HepG2 (cell line): ENCODE measurements around the gene ZBTB46. TPM values are rescaled to one million over a fixed set of nuclear protein-coding genes. Genes with fewer than 3 reads are reported as not detected.
A peak's percentile ranks its signal among the peaks of the same experiment; 100 is the strongest.

ENCODE experiments used
- ATAC-seq: fragments of 200-7000 bp; cut with Tn5 transposase; 3 replicates; pipeline ENCODE4 v1.9.1; 2020; ENCODE audit warnings: mild to moderate bottlenecking, moderate library complexity
- BruUV-seq: library from RNA; stranded (reverse); fragments of 400-500 nt; replicated peaks from 2 replicates; lab custom pipeline; 2021; lab: Mats Ljungman, UMichigan
- CTCF ChIA-PET: fragments of 300-600 bp; formaldehyde crosslinking; extraction: SDS; loops from one replicate; lab custom pipeline; 2021; ENCODE audit warnings: low total read pairs, inconsistent platforms, low intra/inter-chr PET ratio; lab: Yijun Ruan, JAX
- POLR2A ChIA-PET: fragments of 350-600 bp; sonication (Branson Sonifier 250); formaldehyde crosslinking; loops from one replicate; lab custom pipeline; 2020; ENCODE audit warnings: antibody characterized with exemption, inconsistent platforms; lab: Yijun Ruan, JAX
- DNase-seq: peaks from one replicate; pipeline ENCODE4 v3.0.0-alpha.2; 2015; ENCODE audit warnings: low spot score
- FAIRE-seq: peaks from 3 replicates; lab custom pipeline; 2011; peaks lifted over from hg19 to GRCh38; lab: Jason Lieb, UNC
- H2AFZ ChIP-seq: one replicate; pipeline ENCODE4 v1.6.1; 2011; ENCODE audit warnings: low read length, inconsistent platforms
- H3K27ac ChIP-seq: fragments of 300-600 bp; 3 replicates; pipeline ENCODE4 v1.8.0; 2011; ENCODE audit warnings: mixed run types, mild to moderate bottlenecking, mixed read lengths, low read length, inconsistent platforms; ENCODE audit not compliant: insufficient read depth; ENCODE audit errors: extremely low read length
- H3K27me3 ChIP-seq, 2 experiments: fragments of 200-600 bp in 1 of 2; 2 replicates in 1 of 2; 3 replicates in 1 of 2; pipeline versions ENCODE4 v1.6.0 to v1.8.0; 2011; ENCODE audit warnings: low read length in 2 of 2, mild to moderate bottlenecking in 2 of 2, moderate library complexity in 2 of 2, inconsistent platforms in 1 of 2; ENCODE audit not compliant: insufficient read depth in 2 of 2, control insufficient read depth in 1 of 2
- H3K36me3 ChIP-seq, 2 experiments: fragments of 200-600 bp in 1 of 2; replicated peaks in 1 of 2; 2 replicates in 1 of 2; 3 replicates in 1 of 2; pipeline versions ENCODE4 v1.5.1 to v1.8.0; 2011; ENCODE audit warnings: low read length in 2 of 2, inconsistent platforms in 1 of 2; ENCODE audit not compliant: insufficient read depth in 2 of 2, control insufficient read depth in 1 of 2
- H3K4me1 ChIP-seq: 2 replicates; pipeline ENCODE4 v1.5.1; 2012; ENCODE audit warnings: low read length, inconsistent platforms; ENCODE audit not compliant: insufficient read depth
- H3K4me2 ChIP-seq: 2 replicates; pipeline ENCODE4 v1.6.0; 2011; ENCODE audit warnings: low read depth, low read length, inconsistent platforms
- H3K4me3 ChIP-seq, 3 experiments: fragments of 200-600 bp in 1 of 3; sonication (generic), shearing (Covaris generic) in 1 of 3; replicated peaks in 1 of 3; 2 replicates each; pipeline ENCODE4 v1.5.1; 2011 to 2016; ENCODE audit warnings: low read length in 3 of 3, inconsistent platforms in 2 of 3, low read depth in 2 of 3, mild to moderate bottlenecking in 2 of 3, control low read depth in 1 of 3, mixed read lengths in 1 of 3; ENCODE audit not compliant: insufficient read depth in 1 of 3
- H3K79me2 ChIP-seq: one replicate; pipeline ENCODE4 v1.6.1; 2011; ENCODE audit warnings: low read length, inconsistent platforms; ENCODE audit not compliant: insufficient read depth
- H3K9ac ChIP-seq: 2 replicates; pipeline ENCODE4 v1.6.0; 2011; ENCODE audit warnings: mild to moderate bottlenecking, low read depth, low read length, inconsistent platforms; ENCODE audit not compliant: insufficient read depth
- H3K9me3 ChIP-seq: 2 replicates; pipeline ENCODE4 v1.5.1; 2012; ENCODE audit warnings: mild to moderate bottlenecking, low read length
- H4K20me1 ChIP-seq: 2 replicates; pipeline ENCODE4 v1.6.0; 2011; ENCODE audit warnings: inconsistent platforms, mild to moderate bottlenecking, low read length, moderate library complexity; ENCODE audit not compliant: insufficient read depth
- CC2D1A ChIP-seq: sonication (generic); formaldehyde crosslinking; IDR thresholded peaks from 2 replicates; pipeline ENCODE4 v1.8.1; 2023; ENCODE audit warnings: mild to moderate bottlenecking, missing genetic modification reagents
- GATA4 ChIP-seq: sonication (generic); IDR thresholded peaks from 2 replicates; pipeline ENCODE4 v1.6.1; 2016; ENCODE audit warnings: antibody characterized with exemption, low read depth, borderline replicate concordance
- ISL2 ChIP-seq: sonication (generic); formaldehyde crosslinking; IDR thresholded peaks from 2 replicates; pipeline ENCODE4 v1.5.0; 2020; ENCODE audit warnings: missing genetic modification reagents
- RBM39 ChIP-seq: fragments of 200-400 bp; formaldehyde crosslinking; IDR thresholded peaks from one replicate; pipeline ENCODE4 v1.6.1; 2018; ENCODE audit warnings: antibody characterized with exemption, mild to moderate bottlenecking, low read depth, low read length; ENCODE audit not compliant: poor library complexity, severe bottlenecking
- RXRB ChIP-seq: IDR thresholded peaks from 2 replicates; pipeline ENCODE4 v1.6.1; 2016; ENCODE audit warnings: borderline replicate concordance, missing genetic modification reagents, missing compliant biosample characterization
- SNAPC2 ChIP-seq: sonication (generic); formaldehyde crosslinking; IDR thresholded peaks from 2 replicates; pipeline ENCODE4 v1.8.1; 2022; ENCODE audit warnings: mild to moderate bottlenecking, missing genetic modification reagents
- THYN1 ChIP-seq: sonication (generic); formaldehyde crosslinking; IDR thresholded peaks from 2 replicates; pipeline ENCODE4 v1.8.1; 2023; ENCODE audit warnings: low read depth, mild to moderate bottlenecking, moderate library complexity, missing genetic modification reagents, borderline replicate concordance
- ZNF24 ChIP-seq: fragments of 450-650 bp; IDR thresholded peaks from 2 replicates; pipeline ENCODE4 v1.6.1; 2017; ENCODE audit warnings: antibody characterized with exemption, mild to moderate bottlenecking
- ZNF282 ChIP-seq: fragments of 450-650 bp; IDR thresholded peaks from 2 replicates; pipeline ENCODE4 v1.6.1; 2018; ENCODE audit not compliant: partially characterized antibody
- ZNF343 ChIP-seq: sonication (generic); formaldehyde crosslinking; IDR thresholded peaks from 2 replicates; pipeline ENCODE4 v1.4.0; 2020; ENCODE audit warnings: mild to moderate bottlenecking, missing genetic modification reagents
- ZNF367 ChIP-seq: sonication (generic); formaldehyde crosslinking; IDR thresholded peaks from 2 replicates; pipeline ENCODE4 v1.4.0; 2020; ENCODE audit warnings: missing genetic modification reagents, borderline replicate concordance
- ZNF616 ChIP-seq: sonication (generic); formaldehyde crosslinking; IDR thresholded peaks from 2 replicates; pipeline ENCODE4 v1.5.0; 2020; ENCODE audit warnings: low read depth, mild to moderate bottlenecking, missing genetic modification reagents
- whole genome bisulfite sequencing: methylation state at CpG from one replicate; pipeline ENCODE4 v1.1.6; 2017; ENCODE audit warnings: low lambda C conversion rate; 5-methylcytosine and 5-hydroxymethylcytosine counted together
- in situ Hi-C: cut with HindIII; loops from 2 replicates; pipeline ENCODE4 v1.10.0; 2017; ENCODE audit warnings: low pct_unique_long_range_greater_than_20kb; ENCODE audit not compliant: extremely low pct_ligation_motif_present
- intact Hi-C: fragments of 100-400 bp; cut with micrococcal nuclease; formaldehyde crosslinking; loops from one replicate; pipeline ENCODE4 v1.10.0; 2022; ENCODE audit not compliant: unreplicated experiment
- polyA plus RNA-seq, 8 experiments: library from polyadenylated mRNA; depleted of rRNA in 3 of 8; stranded (reverse) in 7 of 8; unstranded in 1 of 8; fragments of >200 nt; fragmentation: Illumina TruSeq in 4 of 8; extraction: Trizol in 4 of 8; gene quantifications; 2 replicates each; pipeline versions ENCODE4 v1.2.1 to v1.2.3, GENCODE V29; 2011 to 2016; ENCODE audit warnings: low read depth in 4 of 8, missing spikeins in 1 of 8, mixed read lengths in 1 of 8; ENCODE audit not compliant: insufficient read depth in 1 of 8
- total RNA-seq, 5 experiments: library from RNA; depleted of rRNA; stranded (reverse); fragments of >200 nt; fragmentation: Illumina TruSeq; extraction: Trizol; gene quantifications; 2 replicates each; pipeline ENCODE4 v1.2.3, GENCODE V29; 2016; ENCODE audit warnings: low read depth in 1 of 5
- TF ChIP-seq, protein P1 (sequence below): sonication (generic); formaldehyde crosslinking; IDR thresholded peaks from 2 replicates; pipeline ENCODE4 v1.5.1; 2020; ENCODE audit warnings: missing genetic modification reagents, mild to moderate bottlenecking, borderline replicate concordance

Gene ZBTB46
- total and polyA plus RNA-seq, 2 of the 13 experiments (the other 11 are each of a cell fraction or from before 2014, with no cell fraction given): 1.6 to 13.5 TPM

DNA sequence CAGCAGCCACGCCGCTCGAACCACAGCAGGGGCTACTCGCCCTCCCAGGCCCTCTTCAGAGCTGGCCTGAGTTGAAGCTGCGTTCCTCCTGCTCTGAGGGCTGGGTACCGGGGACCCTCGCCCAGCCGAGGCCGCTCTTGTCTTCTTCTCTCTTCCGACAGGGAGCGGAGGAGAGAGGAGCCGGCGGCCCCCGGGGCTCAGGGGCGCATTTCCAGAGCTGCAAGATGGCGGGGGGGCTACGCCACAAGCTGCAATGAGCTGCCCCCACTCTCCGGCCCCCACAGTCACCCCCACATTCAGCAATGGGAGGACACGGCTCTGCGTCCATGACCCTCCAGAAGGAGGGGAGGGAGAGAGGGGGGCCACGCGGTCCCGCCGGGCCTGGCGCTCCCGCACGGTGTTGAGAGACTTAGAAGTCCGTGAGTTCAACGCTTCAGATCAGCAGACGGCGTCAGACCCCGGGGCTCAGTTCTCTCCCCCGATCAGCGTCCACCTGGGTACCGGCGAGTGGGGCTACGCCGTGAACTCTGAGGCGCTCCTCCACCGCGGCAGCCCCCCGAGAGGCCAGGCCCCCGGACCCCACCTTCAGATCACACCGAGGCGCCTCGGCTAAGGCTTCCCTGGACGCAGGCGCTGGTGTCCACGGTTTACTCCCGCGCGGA is 59.9 kb downstream of the ZBTB46 start:
- Histone ChIP-seq H3K9me3 (no peaks in the 10 kb centered on the region), H3K9ac (no peak overlapping the region), H3K27me3 (no peaks in the 10 kb centered on the region), H2AFZ (no peak overlapping the region), H4K20me1 (no peaks in the 10 kb centered on the region), H3K4me2 (no peak overlapping the region), H3K36me3 (no peaks in the 10 kb centered on the region), H3K4me3 (no peak overlapping the region), H3K4me1 (peaks cover 8% of the 10 kb centered on the region; the same call in 1 of the 2 replicates), H3K27ac (no peak overlapping the region), H3K79me2 (no peaks in the 10 kb centered on the region)
- WGBS: 94% methylated on average over 52 of the region's 52 CpGs
- POLR2A ChIA-PET: no interaction called here
- intact Hi-C loops (no loop called here), in situ Hi-C loops (no loop called here)
- no TSS peak for BruUV-seq
- CTCF ChIA-PET: no interaction called here
- no peak for ATAC-seq
- no peak for FAIRE-seq
- TF ChIP-seq RBM39: peak; percentile 45
- TF ChIP-seq RXRB (CRISPR knock-in tag): no peak
- TF ChIP-seq THYN1 (CRISPR knock-in tag): no peak
- 0 out of 2 replicates have a peak, but pooled peaks have one; percentile 36 for TF ChIP-seq ZNF343 (CRISPR knock-in tag)
- no peak for DNase-seq

DNA sequence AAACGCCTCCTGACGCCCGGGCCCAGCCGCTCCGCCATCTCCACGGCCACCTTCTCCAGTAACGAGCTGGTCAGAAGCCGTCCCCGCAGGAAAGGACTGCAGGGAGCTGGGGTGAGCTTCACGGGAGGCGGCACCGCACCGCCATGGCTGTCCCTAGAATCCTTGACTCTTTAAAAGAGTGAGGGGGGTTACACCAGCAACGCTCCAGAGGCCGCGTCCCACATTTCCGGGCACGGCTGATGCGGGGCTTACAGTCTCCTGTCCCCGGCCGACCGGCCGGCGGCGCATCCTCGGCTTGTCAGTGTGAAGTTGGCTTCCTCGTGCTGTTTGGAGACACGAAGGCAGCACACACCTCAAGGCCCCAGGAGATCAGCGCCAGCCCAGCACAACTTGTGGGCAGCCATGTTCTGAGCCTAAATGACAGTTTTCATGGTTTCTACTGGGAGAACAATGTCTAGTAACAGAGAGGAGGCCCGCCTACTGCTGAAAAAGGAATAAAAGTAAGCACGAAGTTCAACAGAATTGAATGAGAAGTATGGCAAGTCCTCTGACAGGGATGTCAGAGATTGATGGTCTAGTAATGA is 61.1 kb downstream of the ZBTB46 start:
- Histone ChIP-seq H3K27me3 (no peaks in the 10 kb centered on the region), H3K27ac (no peak overlapping the region), H3K4me2 (no peak overlapping the region), H3K36me3 (no peaks in the 10 kb centered on the region), H2AFZ (no peak overlapping the region), H3K79me2 (no peaks in the 10 kb centered on the region), H4K20me1 (no peaks in the 10 kb centered on the region), H3K4me1 (peaks cover 19% of the 10 kb centered on the region), H3K9ac (no peak overlapping the region), H3K4me3 (no peak overlapping the region), H3K9me3 (no peaks in the 10 kb centered on the region)
- DNase-seq (no peak), FAIRE-seq (no peak), ATAC-seq (no peak)
- POLR2A ChIA-PET: interaction anchor here (0.9 kb wide), 1 partner anchor 29 kb away, joined by 3 read pairs; no protein-coding TSS in a partner anchor
- CTCF ChIA-PET: no interaction called here
- intact Hi-C loops: no loop called here
- in situ Hi-C loops: no loop called here
- WGBS: 89% methylated on average over 31 of the region's 31 CpGs
- no TSS peak for BruUV-seq
- TF ChIP-seq SNAPC2 (CRISPR knock-in tag) (no peak), ZNF367 (CRISPR knock-in tag) (no peak), ZNF24 (no peak), CC2D1A (CRISPR knock-in tag) (no peak), ZNF616 (CRISPR knock-in tag) (no peak), ZNF282 (no peak), ISL2 (CRISPR knock-in tag) (no peak), GATA4 (no peak)
- TF ChIP-seq, protein P1, sequence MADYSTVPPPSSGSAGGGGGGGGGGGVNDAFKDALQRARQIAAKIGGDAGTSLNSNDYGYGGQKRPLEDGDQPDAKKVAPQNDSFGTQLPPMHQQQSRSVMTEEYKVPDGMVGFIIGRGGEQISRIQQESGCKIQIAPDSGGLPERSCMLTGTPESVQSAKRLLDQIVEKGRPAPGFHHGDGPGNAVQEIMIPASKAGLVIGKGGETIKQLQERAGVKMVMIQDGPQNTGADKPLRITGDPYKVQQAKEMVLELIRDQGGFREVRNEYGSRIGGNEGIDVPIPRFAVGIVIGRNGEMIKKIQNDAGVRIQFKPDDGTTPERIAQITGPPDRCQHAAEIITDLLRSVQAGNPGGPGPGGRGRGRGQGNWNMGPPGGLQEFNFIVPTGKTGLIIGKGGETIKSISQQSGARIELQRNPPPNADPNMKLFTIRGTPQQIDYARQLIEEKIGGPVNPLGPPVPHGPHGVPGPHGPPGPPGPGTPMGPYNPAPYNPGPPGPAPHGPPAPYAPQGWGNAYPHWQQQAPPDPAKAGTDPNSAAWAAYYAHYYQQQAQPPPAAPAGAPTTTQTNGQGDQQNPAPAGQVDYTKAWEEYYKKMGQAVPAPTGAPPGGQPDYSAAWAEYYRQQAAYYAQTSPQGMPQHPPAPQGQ (CRISPR knock-in tag): no peak
